ENCODE measurements around the gene GABARAPL1. TPM values are rescaled to one million over a fixed set of nuclear protein-coding genes. Genes with fewer than 3 reads are reported as not detected.
"Not testable (repeated sequence)": the region's sequence is repeated elsewhere in the genome, so short reads cannot be mapped to it uniquely, and the experiment has no call there.

The GABARAPL1 gene
- total RNA-seq, result 48.4 and 73.1 TPM in 2 replicates

DNA sequence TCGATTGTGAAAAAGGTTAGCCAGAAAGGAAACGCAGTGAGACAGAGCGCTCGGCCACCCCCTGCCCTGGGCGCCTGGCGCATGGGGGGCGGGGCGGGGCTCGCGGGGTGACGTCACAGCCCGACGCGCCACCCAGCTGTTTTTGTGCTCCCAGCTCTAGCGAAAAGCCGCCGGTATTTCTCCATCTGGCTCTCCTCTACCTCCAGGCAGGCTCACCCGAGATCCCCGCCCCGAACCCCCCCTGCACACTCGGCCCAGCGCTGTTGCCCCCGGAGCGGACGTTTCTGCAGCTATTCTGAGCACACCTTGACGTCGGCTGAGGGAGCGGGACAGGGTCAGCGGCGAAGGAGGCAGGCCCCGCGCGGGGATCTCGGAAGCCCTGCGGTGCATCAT is at the start of gene GABARAPL1:
GABARAPL1 (plus strand) TSS at position 139 of the 393 bp plus-strand sequence; CDS start at position 392, 253 bp downstream.
- DNase-seq (ENCODE audit: low read depth, low spot score), result no peak

DNA sequence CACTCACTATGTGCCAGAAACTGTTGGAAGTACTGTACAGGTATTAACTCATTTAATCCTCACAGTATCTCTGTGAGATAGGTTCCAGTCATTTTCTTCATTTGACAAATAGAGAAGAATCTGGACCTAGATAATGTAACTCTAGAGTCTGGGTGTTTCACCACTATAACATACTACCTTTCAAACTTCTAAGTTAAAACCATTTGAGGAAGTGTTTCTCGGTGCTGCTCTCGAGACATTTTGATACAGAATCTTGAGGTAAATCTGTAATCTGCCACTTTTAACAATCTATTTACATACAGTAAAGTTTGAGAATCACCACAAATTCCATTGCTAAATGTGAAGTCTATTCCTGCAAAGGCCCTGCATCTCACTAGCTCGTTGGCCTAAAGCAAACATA is 49.6 kb upstream of the GABARAPL1 start:
- no peak for DNase-seq (ENCODE audit: low read depth, low spot score)

DNA sequence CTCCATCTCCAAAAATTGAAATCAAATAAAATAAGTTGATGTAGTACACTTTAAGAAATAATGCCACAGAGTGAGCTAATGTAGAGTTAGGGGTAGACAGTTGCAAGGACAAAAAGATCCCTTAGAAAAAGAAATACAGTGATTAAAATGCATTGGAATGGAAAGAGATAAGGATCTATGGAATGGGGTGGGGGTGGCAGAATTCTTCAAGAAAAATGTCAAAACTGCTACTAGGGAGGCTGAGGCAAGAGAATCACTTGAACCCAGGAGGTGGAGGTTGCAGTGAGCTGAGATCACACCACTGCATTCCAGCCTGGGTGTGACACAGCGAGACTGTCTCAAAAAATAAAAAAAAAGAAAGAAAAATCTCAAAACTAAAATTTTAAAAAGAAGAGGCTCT is 47.3 kb upstream of the GABARAPL1 start:
- no peak for DNase-seq (ENCODE audit: low read depth, low spot score)

DNA sequence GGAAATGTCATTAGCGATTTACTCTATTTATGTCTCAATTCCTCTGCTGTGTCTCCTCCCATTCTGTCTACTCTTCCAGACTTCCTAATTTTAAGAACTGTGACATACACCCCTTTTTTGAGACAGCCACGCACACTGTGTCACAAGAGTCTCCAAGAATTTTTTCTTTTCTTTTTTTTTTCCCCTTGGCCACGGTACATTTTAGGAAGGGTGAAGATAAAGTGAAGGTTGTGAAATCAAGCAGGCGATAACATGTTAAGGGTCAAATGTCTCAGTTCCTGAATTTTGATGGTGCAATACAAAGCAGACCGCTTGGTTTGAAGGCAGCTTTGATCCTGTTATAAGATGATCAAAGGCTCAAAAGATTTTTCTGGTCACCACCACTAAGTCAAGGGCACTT is 45.1 kb upstream of the GABARAPL1 start:
- DNase-seq (ENCODE audit: low read depth, low spot score), result no peak

DNA sequence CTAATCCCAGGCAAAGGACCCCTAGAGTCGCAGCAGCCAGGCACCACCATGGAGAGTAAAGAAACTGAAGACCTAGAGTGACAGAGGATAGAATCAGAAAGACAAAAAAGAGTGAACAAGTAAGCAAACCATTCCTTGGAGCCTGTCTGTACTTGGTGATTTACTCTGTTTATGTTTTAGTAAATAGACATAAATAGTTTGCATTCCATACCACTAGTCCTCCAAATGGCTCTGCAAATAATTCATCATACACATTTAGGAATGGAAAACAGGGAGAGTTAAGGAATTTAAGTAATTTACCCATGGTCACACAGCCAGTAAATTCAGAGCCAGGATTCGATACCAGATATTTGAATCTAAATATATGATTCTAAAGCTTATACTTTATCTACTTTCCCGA is 43.6 kb upstream of the GABARAPL1 start:
- DNase-seq (ENCODE audit: low read depth, low spot score), result no peak

DNA sequence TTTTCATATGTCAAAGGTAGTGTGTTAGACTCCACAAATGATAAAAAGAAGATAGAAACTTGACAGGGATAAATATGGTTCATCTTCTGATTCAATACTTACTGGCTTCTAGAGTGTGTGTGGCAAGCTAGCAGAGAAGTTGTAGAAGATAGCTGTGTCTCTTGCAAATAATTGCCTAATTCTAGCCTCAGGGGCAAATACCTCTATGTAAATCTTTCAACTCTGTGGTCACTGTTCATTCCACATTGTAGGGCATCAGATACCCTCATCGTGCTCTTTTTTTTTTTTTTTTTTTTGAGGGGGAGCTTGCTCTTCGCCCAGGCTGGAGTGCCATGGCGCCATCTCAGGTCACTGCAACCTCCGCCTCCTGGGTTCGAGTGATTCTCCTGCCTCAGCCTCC is 42.5 kb upstream of the GABARAPL1 start:
- DNase-seq (ENCODE audit: low read depth, low spot score), result no peak

DNA sequence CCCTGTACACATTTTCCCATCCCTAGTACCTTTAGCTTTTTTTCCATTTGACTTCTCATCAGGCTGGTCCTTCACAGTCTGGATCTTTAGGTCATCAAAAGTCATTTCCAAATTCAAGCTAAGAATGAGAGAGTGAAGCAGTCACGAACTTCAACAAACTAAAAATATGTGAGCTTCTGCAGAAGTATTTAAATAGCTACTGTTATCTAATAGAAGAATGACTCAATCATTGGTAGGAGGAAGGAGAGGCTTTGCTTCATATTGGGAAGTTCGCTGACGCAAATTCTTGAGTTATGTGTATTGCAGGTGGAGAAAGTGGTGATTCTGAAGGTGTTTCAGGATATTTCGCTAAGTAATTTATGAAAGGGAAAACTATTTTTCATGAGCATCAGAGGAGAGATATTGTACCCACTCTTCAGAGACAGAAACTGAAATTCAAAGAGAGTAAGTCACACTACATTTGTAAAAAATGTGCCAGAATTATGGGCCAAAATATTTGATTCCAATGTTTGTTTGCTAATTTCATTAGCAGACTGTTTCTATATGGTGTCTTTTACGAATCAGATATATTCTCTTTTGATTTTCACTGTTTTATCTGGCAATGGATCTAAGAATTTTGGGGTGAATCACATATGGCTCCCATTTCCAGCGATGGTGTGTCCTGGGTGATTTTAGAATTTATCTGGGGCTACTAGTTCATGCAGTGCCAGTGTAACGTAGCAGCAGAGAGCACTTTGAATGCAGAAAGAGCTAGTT is 40.5 kb upstream of the GABARAPL1 start, which contains the start of gene OLR1:
OLR1 (minus strand) TSS at position 160 of the 756 bp plus-strand sequence; CDS start at position 105, 55 bp downstream.
- DNase-seq (ENCODE audit: low read depth, low spot score), result no peak

DNA sequence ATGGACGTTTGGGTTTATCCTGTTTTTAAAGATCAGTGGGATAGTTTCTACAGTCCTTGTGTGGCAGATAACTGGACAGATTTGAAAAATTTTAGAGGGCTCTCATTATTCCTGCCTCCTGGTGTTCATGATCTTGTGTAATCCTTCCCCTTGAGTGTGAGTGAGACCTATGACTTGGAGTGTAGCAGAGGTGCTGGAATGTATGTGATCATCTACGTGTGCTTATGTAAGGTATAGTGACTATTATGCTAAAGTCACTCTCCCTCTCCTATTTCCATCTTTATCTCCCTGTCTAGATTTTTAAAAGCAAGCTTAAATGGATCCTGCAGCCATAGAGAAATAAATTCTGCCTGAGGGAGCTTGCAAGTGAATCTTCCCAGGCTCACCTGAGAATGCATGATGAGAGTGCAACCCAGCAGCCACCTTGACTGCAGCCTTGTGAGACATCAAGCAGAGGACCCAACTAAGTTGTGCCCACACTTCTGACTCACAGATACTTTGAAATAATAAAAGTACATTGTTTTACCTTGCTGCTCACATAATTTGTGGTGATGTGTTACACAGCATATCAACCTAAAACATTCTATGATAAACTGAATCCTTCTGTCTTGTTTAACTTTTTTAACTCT is 37.6 kb upstream of the GABARAPL1 start:
- no peak for DNase-seq (ENCODE audit: low read depth, low spot score)

DNA sequence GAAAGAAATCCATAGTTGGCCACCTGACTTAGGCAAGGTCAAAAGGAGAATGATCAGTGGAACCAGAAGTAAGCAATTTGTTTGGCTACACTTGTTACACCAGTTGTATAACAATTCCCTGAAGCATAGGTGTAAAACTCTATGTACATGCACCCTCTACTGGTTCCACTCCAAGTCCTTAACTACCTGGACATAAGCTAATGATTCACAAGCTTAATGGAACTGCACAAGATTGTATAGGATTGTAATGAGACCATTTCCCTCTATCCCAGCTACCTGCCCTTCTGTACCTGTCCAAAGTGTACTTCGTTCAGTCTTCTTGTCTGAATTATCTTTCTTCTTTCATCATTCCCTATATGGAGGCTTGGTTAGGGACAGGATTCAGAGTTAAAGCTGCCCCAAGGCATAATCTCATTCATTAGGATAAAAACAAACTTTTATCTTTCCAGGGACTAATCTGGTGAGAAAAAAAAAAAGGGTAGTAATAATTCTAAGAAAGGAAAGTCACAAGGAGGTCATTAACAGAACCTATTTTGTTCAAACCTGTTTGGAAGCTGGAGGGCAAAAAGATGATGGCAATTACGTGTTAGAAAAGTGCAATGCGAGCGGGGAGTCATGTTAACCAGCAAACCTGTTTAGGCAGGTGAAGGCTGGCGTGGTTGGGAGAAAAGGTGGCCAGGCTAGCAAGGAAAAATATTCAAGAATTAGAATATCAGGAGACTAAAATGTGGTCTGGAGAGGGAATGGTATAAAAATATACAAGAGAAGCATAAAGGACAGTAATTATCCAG is 36.6 kb upstream of the GABARAPL1 start:
- DNase-seq (ENCODE audit: low read depth, low spot score), result no peak

DNA sequence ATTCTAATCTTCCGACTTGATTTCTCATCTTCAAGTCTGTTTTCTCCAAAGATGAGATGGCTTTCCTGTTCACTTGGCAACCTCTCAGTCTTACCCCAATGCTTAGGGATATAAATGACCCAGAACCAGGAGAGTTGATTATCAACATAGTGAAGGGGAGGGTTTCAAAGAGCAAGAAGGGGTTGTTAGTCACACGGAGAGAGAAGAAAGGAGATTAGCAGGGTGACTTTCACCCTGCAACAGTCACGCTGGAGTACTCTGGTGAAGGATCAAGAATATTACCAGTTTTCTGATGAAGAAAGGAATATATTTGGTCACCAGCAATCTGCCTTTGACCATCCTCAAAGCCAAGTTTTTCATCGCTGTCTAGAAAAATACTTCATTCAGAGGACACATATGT is 33.9 kb upstream of the GABARAPL1 start, which contains the start of gene TMEM52B:
TMEM52B (plus strand) TSS at position 212 of the 400 bp plus-strand sequence. CDS start 543 bp downstream, outside the sequence.
- no peak for DNase-seq (ENCODE audit: low read depth, low spot score)

DNA sequence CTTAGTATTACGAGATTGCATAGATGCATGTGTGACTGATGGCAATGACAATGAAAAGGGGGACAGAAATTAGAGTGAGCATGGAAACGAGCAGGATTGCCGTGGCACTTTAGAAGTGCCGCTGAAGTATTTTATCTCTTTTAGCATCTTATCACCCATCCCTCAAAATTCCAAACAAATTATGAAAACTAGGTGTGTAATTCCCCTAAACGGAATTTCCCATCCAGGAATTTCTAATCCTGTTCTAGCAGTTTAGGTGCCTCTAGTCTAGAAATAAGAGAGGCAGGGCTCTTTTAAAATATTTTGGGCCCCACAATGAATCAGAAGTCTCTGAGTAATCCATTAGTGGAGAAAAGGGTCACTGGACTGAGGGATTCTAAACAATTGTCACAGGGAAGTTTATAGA is 32.9 kb upstream of the GABARAPL1 start:
- DNase-seq (ENCODE audit: low read depth, low spot score), result no peak

DNA sequence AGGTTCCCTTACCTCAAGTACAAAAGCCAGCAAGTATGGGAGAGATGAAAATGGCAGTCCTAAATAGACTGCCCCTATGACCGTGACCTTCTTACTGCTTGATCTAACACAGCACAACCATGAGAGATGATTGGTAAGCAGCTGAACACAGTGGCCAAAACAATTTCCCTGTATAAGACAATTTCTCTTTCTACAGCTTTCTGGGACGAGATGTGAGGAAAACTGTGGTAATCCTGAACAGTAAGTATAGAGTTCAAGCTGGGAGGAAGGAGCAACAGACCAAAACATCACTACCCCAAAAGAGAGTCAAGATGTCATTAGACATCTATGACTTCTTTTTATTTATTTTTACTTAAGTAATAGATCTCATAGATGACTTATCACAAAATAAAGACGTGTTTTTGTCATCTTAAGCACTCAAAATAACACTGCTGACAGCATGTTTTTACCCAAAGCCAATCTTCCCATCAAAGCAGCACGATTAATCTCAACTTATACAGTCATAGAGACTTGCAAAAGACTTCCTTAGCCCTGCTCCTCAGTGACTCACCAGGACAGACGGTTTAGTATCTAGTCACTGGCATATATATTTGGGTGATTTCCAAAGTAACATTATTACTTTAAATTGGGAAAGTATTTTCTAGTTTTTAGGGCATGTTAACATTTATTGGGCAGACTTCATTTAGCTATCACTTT is 30.2 kb upstream of the GABARAPL1 start:
- DNase-seq (ENCODE audit: low read depth, low spot score), result no peak

DNA sequence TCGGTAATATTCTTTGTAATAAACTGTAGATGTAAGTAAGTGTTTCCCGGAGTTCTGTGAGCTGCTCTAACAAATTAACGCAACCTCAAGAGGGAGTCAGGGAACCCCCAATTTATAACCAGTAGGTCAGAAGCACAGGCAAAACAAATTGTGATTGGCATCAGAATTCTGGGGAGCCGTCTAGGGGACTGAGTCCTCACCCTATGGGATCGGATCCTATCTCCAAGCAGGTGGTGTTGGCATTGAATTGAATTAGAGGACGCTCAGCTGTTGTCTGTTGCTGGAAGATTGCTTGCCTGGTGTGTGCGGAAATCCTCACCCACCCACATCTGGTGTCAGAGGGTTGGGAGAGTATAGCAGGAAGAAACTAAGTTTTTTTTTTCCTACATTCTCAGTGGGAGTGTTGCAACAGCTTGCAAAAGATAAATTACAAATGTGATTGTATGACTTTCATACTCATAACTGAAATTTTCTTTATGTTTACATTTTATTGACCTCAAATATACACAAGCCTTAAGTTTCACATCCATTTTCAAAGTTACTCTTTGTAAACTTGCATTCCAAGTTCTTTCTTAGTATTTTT is 28.3 kb upstream of the GABARAPL1 start:
- no peak for DNase-seq (ENCODE audit: low read depth, low spot score)

DNA sequence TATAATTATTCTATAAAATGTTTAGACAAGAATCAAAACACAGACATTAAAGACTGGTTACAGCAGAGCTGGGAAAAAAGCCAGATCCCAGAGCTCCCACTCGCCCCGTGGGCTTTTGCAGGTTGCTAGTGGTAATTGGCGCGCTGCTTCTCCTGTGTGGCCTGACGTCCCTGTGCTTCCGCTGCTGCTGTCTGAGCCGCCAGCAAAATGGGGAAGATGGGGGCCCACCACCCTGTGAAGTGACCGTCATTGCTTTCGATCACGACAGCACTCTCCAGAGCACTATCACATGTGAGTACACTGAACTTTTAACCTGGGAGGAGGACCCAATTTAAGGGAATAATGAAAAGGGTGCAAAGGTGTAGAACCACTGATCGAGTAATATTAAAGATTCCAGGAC is 26.4 kb upstream of the GABARAPL1 start:
- DNase-seq (ENCODE audit: low read depth, low spot score), result no peak

DNA sequence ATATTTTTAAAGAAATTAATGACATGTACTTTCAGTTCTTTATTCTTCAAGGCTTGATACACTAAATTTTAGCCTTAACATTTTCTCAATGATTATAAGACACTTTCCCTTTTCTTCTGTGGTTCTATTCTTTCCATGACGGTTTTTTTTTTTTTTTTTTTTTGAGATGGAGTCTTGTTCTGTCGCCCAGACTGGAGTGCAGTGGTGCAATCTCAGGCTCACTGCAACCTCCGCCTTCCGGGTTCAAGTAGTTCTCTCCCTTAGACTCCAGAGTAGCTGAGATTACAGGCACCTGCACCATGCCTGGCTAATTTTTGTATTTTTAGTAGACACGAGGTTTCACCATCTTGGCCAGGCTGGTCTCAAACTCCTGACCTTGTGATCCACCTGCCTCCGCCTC is 25.7 kb upstream of the GABARAPL1 start:
- DNase-seq (ENCODE audit: low read depth, low spot score), result not testable (repeated sequence)

DNA sequence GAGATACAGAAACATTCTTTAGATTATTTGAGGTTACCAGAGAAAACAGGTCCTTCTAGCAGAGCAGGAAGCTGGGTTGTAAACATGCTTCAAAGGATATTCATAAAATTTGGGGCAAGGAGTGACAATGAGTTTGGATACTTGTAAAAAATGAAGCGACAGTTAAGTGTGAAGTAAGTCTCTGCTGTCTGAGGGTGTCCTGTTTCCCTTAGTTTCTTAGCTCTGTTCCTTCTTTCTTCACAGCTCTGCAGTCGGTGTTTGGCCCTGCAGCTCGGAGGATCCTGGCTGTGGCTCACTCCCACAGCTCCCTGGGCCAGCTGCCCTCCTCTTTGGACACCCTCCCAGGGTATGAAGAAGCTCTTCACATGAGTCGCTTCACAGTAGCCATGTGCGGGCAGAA is 23.0 kb upstream of the GABARAPL1 start:
- DNase-seq (ENCODE audit: low read depth, low spot score), result no peak

DNA sequence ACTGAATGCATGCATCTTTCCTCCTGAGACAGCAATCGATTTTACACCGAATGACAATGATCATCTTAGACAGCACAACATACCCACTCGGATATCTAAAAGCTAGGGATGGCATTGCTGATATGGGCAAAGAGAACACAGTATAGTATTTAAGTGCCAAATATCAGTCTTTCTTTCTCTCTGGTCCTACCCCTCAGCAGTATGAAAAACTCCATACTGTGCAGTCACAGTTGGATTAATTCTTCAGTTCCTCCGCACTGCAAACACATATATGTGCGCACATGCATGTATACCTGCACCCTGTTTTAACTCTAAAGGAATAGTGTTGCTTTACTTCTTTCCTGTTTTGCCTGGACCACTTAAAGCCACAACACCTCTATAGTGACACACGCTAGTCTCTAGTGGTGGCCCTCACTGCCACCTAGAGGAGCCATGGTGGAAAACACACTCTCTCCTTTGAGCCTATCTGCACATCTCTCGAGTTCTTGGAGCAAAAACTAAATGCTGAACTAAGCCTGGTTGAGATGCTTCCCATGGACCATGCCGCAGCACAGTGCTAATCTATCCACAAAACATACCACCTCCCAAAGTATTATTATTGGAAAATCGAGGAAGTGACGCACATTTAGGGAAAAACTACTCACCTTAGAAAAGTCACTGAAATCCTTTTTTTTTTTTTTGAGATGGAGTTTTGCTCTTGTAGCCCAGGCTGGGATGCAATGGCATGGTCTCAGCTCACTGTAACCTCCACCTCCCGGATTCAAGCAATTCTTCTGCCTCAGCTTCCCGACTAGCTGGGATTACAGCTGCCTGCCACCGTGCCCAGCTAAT is 21.9 kb upstream of the GABARAPL1 start:
- no peak for DNase-seq (ENCODE audit: low read depth, low spot score)

DNA sequence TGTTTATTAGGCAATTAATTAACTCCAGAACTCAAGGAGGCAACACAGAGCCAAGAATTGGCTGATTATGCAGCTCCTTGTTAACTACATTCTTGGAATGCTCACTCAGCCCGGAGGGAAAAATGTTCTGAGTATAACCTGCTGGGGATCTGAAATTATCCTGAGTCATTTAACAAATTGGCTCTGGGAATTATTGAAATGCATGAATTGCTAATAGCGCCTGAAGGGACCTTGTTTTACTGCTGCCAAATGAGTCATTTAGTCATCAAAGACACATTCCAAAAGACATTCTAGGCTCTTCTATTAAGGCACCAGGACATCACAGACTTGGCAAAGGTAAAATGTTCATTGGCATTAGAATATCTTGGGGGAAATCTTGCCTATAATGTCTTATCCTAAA is 20.8 kb upstream of the GABARAPL1 start:
- DNase-seq (ENCODE audit: low read depth, low spot score), result no peak

DNA sequence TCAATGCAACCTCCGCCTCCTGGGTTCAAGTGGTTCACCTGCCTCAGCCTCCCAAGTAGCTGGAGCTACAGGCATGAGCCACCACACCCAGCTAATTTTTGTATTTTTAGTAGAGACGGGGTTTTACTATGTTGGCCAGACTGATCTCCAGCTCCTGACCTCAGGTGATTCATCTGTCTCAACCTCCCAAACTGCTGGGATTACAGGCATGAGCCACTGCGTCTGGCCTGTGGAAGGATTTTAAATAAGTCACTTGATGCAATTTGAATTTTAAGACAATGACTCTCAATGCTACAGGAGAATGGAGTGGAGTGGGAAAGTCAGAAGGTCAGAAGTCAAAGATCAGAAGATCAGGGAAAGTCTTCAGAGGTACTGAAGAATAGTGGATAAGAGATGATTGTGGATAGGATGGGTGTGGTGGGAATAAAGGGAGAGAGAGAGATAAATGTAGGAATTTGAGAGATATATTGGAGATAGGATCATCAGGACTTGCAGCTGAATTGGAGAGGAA is 18.5 kb upstream of the GABARAPL1 start:
- DNase-seq (ENCODE audit: low read depth, low spot score), result no peak

DNA sequence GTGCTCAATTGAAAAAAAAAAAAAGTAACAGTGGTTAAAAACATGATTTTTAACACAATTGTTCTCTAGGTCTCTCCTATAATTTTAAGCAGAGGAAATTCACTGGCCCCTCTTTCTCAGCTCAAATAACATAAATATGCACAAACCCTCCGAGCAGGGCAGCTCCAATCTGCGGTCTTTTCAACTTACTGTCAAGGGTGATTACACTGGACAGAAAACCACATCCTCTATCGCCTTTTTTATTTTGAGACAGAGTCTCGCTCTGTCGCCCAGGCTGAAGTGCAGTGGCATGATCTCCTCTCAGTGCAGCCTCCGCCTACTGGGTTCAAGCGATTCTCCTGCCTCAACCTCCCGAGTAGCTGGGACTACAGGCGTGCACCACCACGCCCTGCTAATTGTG is 16.5 kb upstream of the GABARAPL1 start:
- DNase-seq (ENCODE audit: low read depth, low spot score), result no peak
